Measurements from ENCODE around the gene MED12L.

GRCh38 chr3:151121016-151121415 is 35.6 kb downstream of the MED12L start:
- TF ChIP-seq CTCF (IDR thresholded peaks at IDR 0.05) (no peak), POLR2A (IDR thresholded peaks at IDR 0.05) (no peak)

Data from lower leg skin (tissue), 3 donors.